Esophagus (tissue), 2 donors: ENCODE results near the gene SRPK1. TPM values are rescaled to one million over a fixed set of nuclear protein-coding genes. Genes with fewer than 3 reads are reported as not detected.

Experiments used
- H3K27ac ChIP-seq, 2 donors: one replicate each; pipeline ENCODE4 v1.5.1; 2013; ENCODE audit warnings: low read depth in 2 of 2, mild to moderate bottlenecking in 2 of 2, inconsistent platforms in 1 of 2, low read length in 1 of 2, moderate library complexity in 1 of 2
- H3K27me3 ChIP-seq, 2 donors: one replicate each; pipeline ENCODE4 v1.6.1; 2013; ENCODE audit warnings: low read length in 2 of 2, control low read depth in 1 of 2, mild to moderate bottlenecking in 1 of 2; ENCODE audit not compliant: insufficient read depth in 2 of 2, control insufficient read depth in 1 of 2
- H3K36me3 ChIP-seq, 2 donors: one replicate each; pipeline ENCODE4 v1.6.1; 2013; ENCODE audit warnings: low read length in 1 of 2; ENCODE audit not compliant: control insufficient read depth in 2 of 2, insufficient read depth in 2 of 2
- H3K4me1 ChIP-seq, 2 donors: one replicate each; pipeline ENCODE4 v1.6.1; 2013; ENCODE audit warnings: low read length in 1 of 2; ENCODE audit not compliant: control insufficient read depth in 2 of 2, insufficient read depth in 2 of 2
- H3K4me3 ChIP-seq, 2 donors: one replicate each; pipeline ENCODE4 v1.5.1; 2013; ENCODE audit warnings: low read length in 2 of 2, mild to moderate bottlenecking in 2 of 2, low read depth in 1 of 2, moderate library complexity in 1 of 2
- H3K9me3 ChIP-seq, 2 donors: one replicate each; pipeline ENCODE4 v1.6.1; 2013; ENCODE audit warnings: mild to moderate bottlenecking in 2 of 2, low read depth in 1 of 2, low read length in 1 of 2, moderate library complexity in 1 of 2; ENCODE audit not compliant: control insufficient read depth in 2 of 2, insufficient read depth in 1 of 2
- WGBS, 2 donors: extraction: QIAGEN DNeasy Blood & Tissue Kit; methylation state at CpG; one replicate each; pipeline ENCODE4 v1.1.7; 2013; 5-methylcytosine and 5-hydroxymethylcytosine counted together
- polyA plus RNA-seq, 2 donors: library from polyadenylated mRNA; stranded (reverse); fragments of 200-250 nt; gene quantifications; one replicate each; pipeline ENCODE4 v1.2.3, GENCODE V29; 2013
- donor health status: healthy with polysubstance abuse.
- donor health status: Bipolar disorder and iron deficiency.

The SRPK1 gene
- polyA plus RNA-seq, 2 donors: 15.2 to 20.2 TPM

- H3K4me3 ChIP-seq: no peak overlapping the region
- no peaks in the 10 kb centered on the region for H3K9me3 ChIP-seq
- no peaks in the 10 kb centered on the region for H3K4me1 ChIP-seq
- no peak overlapping the region for H3K27ac ChIP-seq
- no peaks in the 10 kb centered on the region for H3K36me3 ChIP-seq
- 90 to 93% methylated on average over 2 of the region's 2 CpGs for WGBS, 2 donors
- no peaks in the 10 kb centered on the region for H3K27me3 ChIP-seq
Observed at GRCh38 chr6:35894776-35895175, 26.1 kb downstream of the SRPK1 start.

GRCh38 chr6:35893246-35893645 lies 27.7 kb downstream of the SRPK1 start:
- H3K27me3 ChIP-seq: no peaks in the 10 kb centered on the region
- 92 to 95% methylated on average over 6 of the region's 6 CpGs for WGBS, 2 donors
- no peaks in the 10 kb centered on the region for H3K4me1 ChIP-seq
- no peak overlapping the region for H3K4me3 ChIP-seq
- H3K27ac ChIP-seq: no peak overlapping the region
- no peaks in the 10 kb centered on the region for H3K9me3 ChIP-seq
- H3K36me3 ChIP-seq: no peaks in the 10 kb centered on the region

DNA sequence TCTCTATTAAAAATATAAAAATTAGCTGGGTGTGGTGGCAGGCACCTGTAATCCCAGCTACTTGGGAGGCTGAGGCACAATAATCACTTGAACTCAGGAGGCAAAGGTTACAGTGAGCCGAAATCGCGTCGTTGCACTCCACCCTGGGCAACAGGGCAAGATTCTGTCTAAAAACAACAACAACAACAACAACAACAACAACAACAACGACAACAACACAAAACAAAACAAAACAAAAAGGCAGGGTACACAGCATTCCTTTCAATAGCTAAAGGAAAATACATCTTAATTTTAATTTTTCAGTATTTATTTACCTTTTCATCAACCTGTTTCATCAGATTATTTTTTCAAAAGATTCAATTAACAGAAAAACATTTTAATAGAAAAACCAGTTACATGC lies 28.4 kb downstream of the SRPK1 start:
- Histone ChIP-seq H3K4me1 (no peaks in the 10 kb centered on the region), H3K36me3 (no peaks in the 10 kb centered on the region), H3K27ac (no peak overlapping the region), H3K9me3 (no peaks in the 10 kb centered on the region), H3K27me3 (no peaks in the 10 kb centered on the region), H3K4me3 (no peak overlapping the region)
- WGBS, 2 donors: 85 to 93% methylated on average over 5 of the region's 5 CpGs

- no peaks in the 10 kb centered on the region for H3K9me3 ChIP-seq
- H3K4me3 ChIP-seq: no peak overlapping the region
- WGBS, 2 donors: 98 to 99% methylated on average over 5 of the region's 5 CpGs
- H3K27me3 ChIP-seq: no peaks in the 10 kb centered on the region
- H3K36me3 ChIP-seq: peaks cover 4 to 7% of the 10 kb centered on the region in 2 donors
- no peak overlapping the region for H3K27ac ChIP-seq
- H3K4me1 ChIP-seq: no peaks in the 10 kb centered on the region
Observed at GRCh38 chr6:35879151-35879550, 41.7 kb downstream of the SRPK1 start.

DNA sequence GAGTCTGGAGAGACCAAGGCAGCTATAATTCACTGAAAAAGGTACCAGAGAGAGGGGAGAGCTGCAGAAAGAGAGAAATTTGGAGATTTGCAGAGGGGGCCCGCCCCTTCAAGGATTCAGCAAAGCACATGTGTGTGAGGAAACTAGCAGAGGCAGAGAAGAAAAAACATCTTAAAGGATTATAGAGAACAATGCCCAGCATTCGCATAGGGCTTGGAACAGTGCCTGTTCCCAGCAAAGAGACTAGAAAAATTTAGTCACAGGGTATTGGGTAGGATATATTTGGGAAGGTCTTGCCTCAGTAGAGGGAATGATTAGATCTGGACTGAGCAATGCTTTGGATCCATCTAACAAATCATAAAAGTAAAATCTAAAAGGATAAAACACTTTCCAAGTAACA lies 44.0 kb downstream of the SRPK1 start:
- H3K27me3 ChIP-seq: no peaks in the 10 kb centered on the region
- H3K4me3 ChIP-seq: no peak overlapping the region
- peaks cover 4 to 5% of the 10 kb centered on the region in 2 donors for H3K36me3 ChIP-seq
- H3K4me1 ChIP-seq: no peaks in the 10 kb centered on the region
- 52 to 65% methylated on average over 2 of the region's 2 CpGs for WGBS, 2 donors
- no peaks in the 10 kb centered on the region for H3K9me3 ChIP-seq
- H3K27ac ChIP-seq: no peak overlapping the region

DNA sequence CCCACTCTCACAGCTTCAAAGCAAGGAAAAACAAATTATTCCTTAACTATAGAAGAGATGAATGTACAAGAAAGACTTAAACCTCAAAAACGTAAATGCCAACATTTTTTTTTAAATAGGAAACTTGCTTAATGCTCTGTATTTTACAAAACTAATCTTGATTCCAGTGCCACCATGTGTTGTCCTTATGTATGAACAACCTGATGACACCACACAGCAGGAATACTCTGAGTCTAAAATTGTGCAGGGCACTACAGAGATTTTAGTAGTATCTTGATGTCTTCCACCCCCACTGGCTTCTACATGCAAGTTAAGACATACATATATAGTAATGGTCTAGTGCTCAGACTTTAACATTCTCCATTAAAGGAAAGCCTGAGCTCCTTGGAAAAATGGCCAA lies 46.2 kb downstream of the SRPK1 start:
- no peak overlapping the region for H3K4me3 ChIP-seq
- 78 to 86% methylated on average over 1 of the region's 1 CpG for WGBS, 2 donors
- no peaks in the 10 kb centered on the region for H3K9me3 ChIP-seq
- H3K27me3 ChIP-seq: no peaks in the 10 kb centered on the region
- H3K27ac ChIP-seq: no peak overlapping the region
- peaks cover 2 to 4% of the 10 kb centered on the region in 2 donors for H3K36me3 ChIP-seq
- no peaks in the 10 kb centered on the region for H3K4me1 ChIP-seq

DNA sequence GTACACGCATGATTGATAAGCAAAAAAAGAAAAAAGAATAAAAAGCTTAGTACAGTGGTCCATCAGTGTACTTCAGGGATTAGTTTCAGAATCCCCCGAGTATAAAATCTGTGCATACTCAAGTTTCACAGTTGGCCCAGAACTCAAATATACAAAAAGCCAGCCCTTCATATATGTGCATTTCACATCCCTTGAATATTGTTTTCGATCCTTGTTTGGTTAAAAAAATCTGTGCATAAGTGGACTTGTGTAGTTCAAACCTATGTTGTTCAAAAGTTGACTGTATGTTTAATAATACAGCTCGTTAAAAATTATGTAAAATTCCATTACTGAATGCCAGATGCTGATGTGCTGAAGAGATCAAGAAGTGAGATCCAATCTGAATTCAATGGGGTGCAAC lies 61.5 kb downstream of the SRPK1 start:
- no peaks in the 10 kb centered on the region for H3K27me3 ChIP-seq
- no peak overlapping the region for H3K4me3 ChIP-seq
- no peaks in the 10 kb centered on the region for H3K4me1 ChIP-seq
- 89 to 90% methylated on average over 4 of the region's 4 CpGs for WGBS, 2 donors
- peaks cover 3 to 15% of the 10 kb centered on the region in 2 donors for H3K36me3 ChIP-seq
- no peak overlapping the region for H3K27ac ChIP-seq
- H3K9me3 ChIP-seq: no peaks in the 10 kb centered on the region

GRCh38 chr6:35857853-35858252 lies 63.0 kb downstream of the SRPK1 start:
- H3K27ac ChIP-seq: no peak overlapping the region
- H3K36me3 ChIP-seq: peaks cover 3 to 17% of the 10 kb centered on the region in 2 donors
- H3K9me3 ChIP-seq: no peaks in the 10 kb centered on the region
- no peak overlapping the region for H3K4me3 ChIP-seq
- no peaks in the 10 kb centered on the region for H3K27me3 ChIP-seq
- no peaks in the 10 kb centered on the region for H3K4me1 ChIP-seq

- WGBS, 2 donors: 96 to 100% methylated on average over 1 of the region's 1 CpG
- no peaks in the 10 kb centered on the region for H3K27me3 ChIP-seq
- no peak overlapping the region for H3K27ac ChIP-seq
- H3K4me3 ChIP-seq: no peak overlapping the region
- no peaks in the 10 kb centered on the region for H3K9me3 ChIP-seq
- H3K36me3 ChIP-seq: peaks cover 3 to 9% of the 10 kb centered on the region in 2 donors
- no peaks in the 10 kb centered on the region for H3K4me1 ChIP-seq
Observed at GRCh38 chr6:35856250-35856649, 64.6 kb downstream of the SRPK1 start.

- no peaks in the 10 kb centered on the region for H3K9me3 ChIP-seq
- no peaks in the 10 kb centered on the region for H3K4me1 ChIP-seq
- WGBS, 2 donors: 87 to 91% methylated on average over 4 of the region's 4 CpGs
- no peaks in the 10 kb centered on the region for H3K27me3 ChIP-seq
- H3K36me3 ChIP-seq: peaks cover 0 to 7% of the 10 kb centered on the region in 2 donors
- no peak overlapping the region for H3K27ac ChIP-seq
- no peak overlapping the region for H3K4me3 ChIP-seq
Observed at GRCh38 chr6:35852994-35853393, 67.9 kb downstream of the SRPK1 start.
